Measurements from ENCODE around the gene CCDC85A. TPM values are rescaled to one million over a fixed set of nuclear protein-coding genes. Genes with fewer than 3 reads are reported as not detected.

The CCDC85A gene
- polyA plus RNA-seq, 1 of the 3 experiments (the other 2 are of a cell fraction): 48.7 TPM

GRCh38 chr2:56271275-56271674, 87.5 kb downstream of the CCDC85A start (continued):
- TF ChIP-seq USF2 (IDR thresholded peaks at IDR 0.05; ENCODE audit: borderline replicate concordance, low read depth, low read length): no peak

- Histone ChIP-seq H3K79me2 (ENCODE audit: insufficient read depth) (peaks cover 98% of the 10 kb centered on the region), H3K27me3 (ENCODE audit: insufficient read depth) (no peaks in the 10 kb centered on the region), H3K9me2 (no peaks in the 10 kb centered on the region), H3K9me3 (no peaks in the 10 kb centered on the region), H2AFZ (ENCODE audit: low read depth) (no peak overlapping the region), H3K27ac (ENCODE audit: low read depth in 2 of 2, low read length in 1 of 2) (no peak overlapping the region), H3F3A (replicated peaks; ENCODE audit: insufficient read depth) (peaks cover 62% of the 10 kb centered on the region), H3K36me3 (replicated peaks in 1 of 2; ENCODE audit: control insufficient read depth in 1 of 2, insufficient read depth in 2 of 2, low read length in 1 of 2) (peaks cover 0 to 46% of the 10 kb centered on the region in 2 experiments), H3K9ac (no peak overlapping the region), H3K4me2 (no peak overlapping the region), H3K4me1 (ENCODE audit: control insufficient read depth in 1 of 2, insufficient read depth in 2 of 2, low read depth in 1 of 2, low read length in 1 of 2) (peaks cover 0 to 3% of the 10 kb centered on the region in 2 experiments; a peak in 2 of 4 replicates), H3K4me3 (ENCODE audit: low read depth in 2 of 2, low read length in 1 of 2) (no peak overlapping the region), H4K20me1 (ENCODE audit: insufficient read depth) (peaks cover 60% of the 10 kb centered on the region)
- ChIA-PET POLR2A (no interaction called here), CTCF (no interaction called here)
- no peak for DNase-seq
- TF ChIP-seq ELF1 (IDR thresholded peaks at IDR 0.05): no peak
- TF ChIP-seq JUND (IDR thresholded peaks at IDR 0.05): no peak
- no peak for TF ChIP-seq ZBTB33 (IDR thresholded peaks at IDR 0.05; ENCODE audit: borderline replicate concordance, low read depth)
- no peak for TF ChIP-seq USF1 (IDR thresholded peaks at IDR 0.05; ENCODE audit: borderline replicate concordance, low read depth)
- no peak for TF ChIP-seq SIN3A (IDR thresholded peaks at IDR 0.05; ENCODE audit: borderline replicate concordance, low read depth, low read length)
- TF ChIP-seq RXRA (IDR thresholded peaks at IDR 0.05; ENCODE audit: borderline replicate concordance, low read depth): no peak
- TF ChIP-seq GABPA (IDR thresholded peaks at IDR 0.05; ENCODE audit: low read depth): no peak
- no peak for TF ChIP-seq IRF3 (IDR thresholded peaks at IDR 0.05; ENCODE audit: low read depth, low read length)
- no peak for TF ChIP-seq RAD21 (IDR thresholded peaks at IDR 0.05; ENCODE audit: low read length)
- TF ChIP-seq EP300 (IDR thresholded peaks at IDR 0.05; ENCODE audit: borderline replicate concordance in 1 of 2, low read depth in 1 of 2, low read length in 1 of 2): no peak
- no peak for TF ChIP-seq CHD2 (IDR thresholded peaks at IDR 0.05; ENCODE audit: low read length, partially characterized antibody)
- no peak for TF ChIP-seq PBX3 (IDR thresholded peaks at IDR 0.05)
- TF ChIP-seq YY1 (IDR thresholded peaks at IDR 0.05; ENCODE audit: low read depth): no peak
- 69% methylated on average over 5 of the region's 5 CpGs for WGBS (ENCODE audit: low lambda C conversion rate)
These were observed 101.4 kb downstream of the CCDC85A start for GRCh38 chr2:56285224-56285623.

Measured in SK-N-SH (cell line).